Stomach (tissue), 9 donors: ENCODE results near the gene SPAG17. TPM values are rescaled to one million over a fixed set of nuclear protein-coding genes. Genes with fewer than 3 reads are reported as not detected.

Source experiments
- DNase-seq, 2 donors: peaks; one replicate each; pipeline versions ENCODE4 v3.0.0 to v3.0.0-alpha.2; 2013 to 2019
- H3K27ac ChIP-seq, 5 donors: fragments of 200-600 bp in 4 of 5; sonication (generic) in 4 of 5; one replicate each; pipeline ENCODE4 v1.5.1; 2013 to 2019; ENCODE audit warnings: mild to moderate bottlenecking in 1 of 5, moderate library complexity in 1 of 5
- H3K27me3 ChIP-seq, 3 donors: fragments of 200-600 bp; sonication (generic); one replicate each; pipeline ENCODE4 v1.5.1; 2017 to 2019; ENCODE audit warnings: mixed run types in 1 of 3
- H3K36me3 ChIP-seq, 4 donors: fragments of 200-600 bp; sonication (generic); 1 replicate in 3 of 4; 2 replicates in 1 of 4; pipeline ENCODE4 v1.5.1; 2016 to 2019
- H3K4me1 ChIP-seq, 4 donors: fragments of 200-600 bp; sonication (generic); one replicate each; pipeline ENCODE4 v1.5.1; 2016 to 2019
- H3K4me3 ChIP-seq, 4 donors: fragments of 200-600 bp; sonication (generic) in 3 of 4; one replicate each; pipeline ENCODE4 v1.5.1; 2016 to 2019; ENCODE audit warnings: mild to moderate bottlenecking in 1 of 4
- H3K9me3 ChIP-seq, 4 donors: fragments of 200-600 bp; sonication (generic); one replicate each; pipeline ENCODE4 v1.5.1; 2016 to 2019
- CTCF ChIP-seq, 7 experiments: fragments of 450-650 bp in 4 of 7; fragments of 200-600 bp in 3 of 7; sonication (generic) in 3 of 7; IDR thresholded peaks; one replicate each; pipeline ENCODE4 v1.5.1; 2016 to 2019; ENCODE audit warnings: antibody characterized with exemption in 7 of 7, control low read depth in 2 of 7, mild to moderate bottlenecking in 1 of 7
- EP300 ChIP-seq: sonication (generic); formaldehyde crosslinking; IDR thresholded peaks from one replicate; pipeline ENCODE4 v1.6.1; 2017; ENCODE audit warnings: antibody characterized with exemption
- POLR2A ChIP-seq, 4 donors: fragments of 450-650 bp; IDR thresholded peaks; one replicate each; pipeline ENCODE4 v1.6.1; 2016; ENCODE audit warnings: antibody characterized with exemption in 4 of 4, control low read depth in 2 of 4, mild to moderate bottlenecking in 1 of 4, moderate library complexity in 1 of 4
- POLR2AphosphoS5 ChIP-seq, 3 donors: sonication (generic); formaldehyde crosslinking; IDR thresholded peaks; one replicate each; pipeline ENCODE4 v1.6.1; 2016; ENCODE audit warnings: antibody characterized with exemption in 3 of 3
- WGBS, 5 donors: extraction: QIAGEN DNeasy Blood & Tissue Kit in 3 of 5; methylation state at CpG; one replicate each; pipeline versions ENCODE4 v1.1.5 to v1.1.7; 2013 to 2018; 5-methylcytosine and 5-hydroxymethylcytosine counted together
- intact Hi-C: fragments of 100-400 bp; cut with DNase I; formaldehyde crosslinking; loops from one replicate; pipeline ENCODE4 v1.15.1; 2023; ENCODE audit warnings: low total_unique reads
- polyA plus RNA-seq, 3 donors: library from polyadenylated mRNA; stranded (reverse); fragments of 200-250 nt; gene quantifications; one replicate each; pipeline ENCODE4 v1.2.3, GENCODE V29; 2013
- total RNA-seq, 5 donors: library from RNA; depleted of rRNA; stranded (reverse); fragments of >200 nt; gene quantifications; one replicate each; pipeline versions ENCODE4 v1.1.0 to v1.2.3, GENCODE V29; 2014 to 2016
- donor health status: healthy with polysubstance abuse.
- donor health status: Bipolar disorder and iron deficiency.
- donor health status: healthy.

The SPAG17 gene
- total and polyA plus RNA-seq, 8 donors: under 0.01 to 8.9 (median 5.0) TPM; not detected in 5

GRCh38 chr1:118075116-118075515, 109.9 kb downstream of the SPAG17 start:
- H3K4me3 ChIP-seq: no peak overlapping the region
- H3K36me3 ChIP-seq: no peaks in the 10 kb centered on the region
- 69 to 74% (median 70%) methylated on average over 3 of the region's 3 CpGs for WGBS, 5 donors
- no peaks in the 10 kb centered on the region for H3K27me3 ChIP-seq
- no peak for TF ChIP-seq POLR2A (IDR thresholded peaks at IDR 0.05)
- TF ChIP-seq EP300: no peak
- no peaks in the 10 kb centered on the region for H3K9me3 ChIP-seq
- no peak for DNase-seq
- H3K4me1 ChIP-seq: no peaks in the 10 kb centered on the region
- H3K27ac ChIP-seq: no peak overlapping the region
- intact Hi-C loops: no loop called here

- intact Hi-C loops: no loop called here
- Histone ChIP-seq H3K27ac (no peak overlapping the region), H3K9me3 (no peaks in the 10 kb centered on the region), H3K36me3 (no peaks in the 10 kb centered on the region), H3K4me3 (no peak overlapping the region), H3K4me1 (no peaks in the 10 kb centered on the region), H3K27me3 (no peaks in the 10 kb centered on the region)
- DNase-seq: peak in 1 of 2 donors; percentile 12
- WGBS, 5 donors: 51 to 57% (median 52%) methylated on average over 9 of the region's 9 CpGs
- TF ChIP-seq CTCF (IDR thresholded peaks at IDR 0.05) (no peak), POLR2A (IDR thresholded peaks at IDR 0.05) (no peak)
Observed at GRCh38 chr1:118073648-118074435, 111.2 kb downstream of the SPAG17 start.

GRCh38 chr1:118049981-118050380, 135.0 kb downstream of the SPAG17 start:
- 41 to 75% (median 61%) methylated on average over 2 of the region's 2 CpGs for WGBS, 5 donors
- H3K4me1 ChIP-seq: no peaks in the 10 kb centered on the region
- H3K4me3 ChIP-seq: no peak overlapping the region
- intact Hi-C loops: no loop called here
- no peaks in the 10 kb centered on the region for H3K27me3 ChIP-seq
- H3K36me3 ChIP-seq: no peaks in the 10 kb centered on the region
- no peak overlapping the region for H3K27ac ChIP-seq
- DNase-seq: peak in 1 of 2 donors; percentile 14
- no peaks in the 10 kb centered on the region for H3K9me3 ChIP-seq
- TF ChIP-seq POLR2A (IDR thresholded peaks at IDR 0.05) (no peak), CTCF (IDR thresholded peaks at IDR 0.05) (no peak), POLR2AphosphoS5 (IDR thresholded peaks at IDR 0.05) (no peak), EP300 (no peak)

GRCh38 chr1:118047650-118048224, 137.3 kb downstream of the SPAG17 start:
- no peak for DNase-seq
- WGBS, 5 donors: 94 to 100% (median 98%) methylated on average over 2 to 3 of the region's 3 CpGs
- Histone ChIP-seq H3K4me3 (no peak overlapping the region), H3K36me3 (no peaks in the 10 kb centered on the region), H3K27ac (no peak overlapping the region), H3K27me3 (no peaks in the 10 kb centered on the region), H3K9me3 (no peaks in the 10 kb centered on the region), H3K4me1 (no peaks in the 10 kb centered on the region)
- intact Hi-C loops: no loop called here
- TF ChIP-seq EP300 (no peak), POLR2A (IDR thresholded peaks at IDR 0.05) (no peak), CTCF (IDR thresholded peaks at IDR 0.05) (no peak), POLR2AphosphoS5 (IDR thresholded peaks at IDR 0.05) (no peak)
